Left lobe of liver (tissue), 2 donors: ENCODE measurements around the gene ZDHHC16. TPM values are rescaled to one million over a fixed set of nuclear protein-coding genes. Genes with fewer than 3 reads are reported as not detected.

Experiments used
- ATAC-seq: fragments of 200-7000 bp; cut with Tn5 transposase; one replicate; pipeline ENCODE4 v1.9.1; 2020; ENCODE audit warnings: mild to moderate bottlenecking, moderate library complexity
- DNase-seq: peaks from one replicate; pipeline ENCODE4 v3.0.0-alpha.2; 2020; ENCODE audit warnings: low spot score
- total RNA-seq: library from RNA; stranded (reverse); gene quantifications from one replicate; pipeline ENCODE4 v1.2.1, GENCODE V29; 2021
- donor health status: DM: no; HTN: no; CAD: no; lungs with moderate emphysema.
- donor health status: DM: no; HTN: yes; CAD: no.

Gene ZDHHC16
- total RNA-seq, 1 donor from 2014 or later, result 25.2 TPM

DNA sequence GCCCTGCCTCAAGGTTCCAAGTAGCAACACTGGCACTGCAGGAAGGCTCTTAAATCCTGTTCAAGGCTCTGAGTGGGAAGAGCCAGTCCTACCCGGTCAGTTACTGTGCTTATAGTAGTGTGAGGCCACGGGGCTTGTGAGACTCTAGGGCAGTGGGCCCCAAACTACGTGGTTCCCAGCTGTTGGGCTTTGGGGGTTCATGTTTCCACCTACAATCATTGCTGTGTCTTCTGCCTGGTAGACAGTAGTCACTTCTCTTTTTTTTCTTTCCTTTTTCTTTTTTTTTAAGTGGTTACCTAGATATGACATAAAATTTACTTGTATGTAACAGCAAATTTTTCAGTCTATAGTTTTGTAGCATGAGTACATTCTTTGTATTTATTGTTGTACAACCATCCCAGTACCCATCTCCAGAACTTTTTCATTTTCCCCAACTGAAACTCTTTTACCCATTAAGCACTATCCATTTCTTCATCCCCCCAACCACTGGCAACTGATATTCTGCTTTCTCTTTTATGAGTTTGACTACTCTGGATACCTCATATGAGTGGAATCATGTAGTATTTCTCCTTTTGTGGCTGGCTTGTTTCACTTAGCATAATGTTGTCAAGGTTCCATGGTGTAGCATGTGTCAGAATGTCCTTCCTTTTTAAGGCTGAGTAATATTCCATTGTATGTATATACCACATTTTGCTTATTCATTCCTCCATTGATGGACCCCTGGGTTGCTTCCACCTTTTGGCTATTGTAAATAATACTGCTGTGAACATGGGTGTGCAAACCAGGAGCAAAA, 60.4 kb downstream of the ZDHHC16 start:
- DNase-seq (no peak), ATAC-seq (no peak)

Other genes starting within 250 kb of the ZDHHC16 start
- gene ARHGAP19, start 153.5 kb upstream of the ZDHHC16 start, total RNA-seq, result 4.1 TPM
- 10.0 TPM for gene FRAT1, start 126.9 kb upstream of the ZDHHC16 start, total RNA-seq
- gene FRAT2, start 111.4 kb upstream of the ZDHHC16 start, total RNA-seq, result 10.3 TPM
- 7.0 TPM for gene RRP12, start 44.8 kb upstream of the ZDHHC16 start, total RNA-seq
- gene PGAM1, start 20.0 kb upstream of the ZDHHC16 start, total RNA-seq, result 151 TPM
- 10.3 TPM for gene EXOSC1, start 169 bp upstream of the ZDHHC16 start, total RNA-seq
- gene MMS19, start 52.2 kb downstream of the ZDHHC16 start, total RNA-seq, result 20.7 TPM
- 7.1 TPM for gene UBTD1, start 52.7 kb downstream of the ZDHHC16 start, total RNA-seq
- gene ANKRD2, start 126.6 kb downstream of the ZDHHC16 start, total RNA-seq, result not detected
- gene HOGA1, start 138.2 kb downstream of the ZDHHC16 start, total RNA-seq, result 66.2 TPM
- 3.7 TPM for gene C10orf62, start 143.5 kb downstream of the ZDHHC16 start, total RNA-seq
- 0.81 TPM for gene MORN4, start 187.3 kb downstream of the ZDHHC16 start, total RNA-seq
- 5.6 TPM for gene PI4K2A, start 194.5 kb downstream of the ZDHHC16 start, total RNA-seq
- gene AVPI1, start 241.1 kb downstream of the ZDHHC16 start, total RNA-seq, result 26.4 TPM